HCT116 (cell line): ENCODE measurements around the gene AFAP1. TPM values are rescaled to one million over a fixed set of nuclear protein-coding genes. Genes with fewer than 3 reads are reported as not detected.

ENCODE experiments used
- ATAC-seq: fragments of 200-7000 bp; cut with Tn5 transposase; 2 replicates; pipeline ENCODE4 v1.9.1; 2020; ENCODE audit warnings: mild to moderate bottlenecking, moderate library complexity
- BruUV-seq: library from RNA; stranded (reverse); fragments of 400-500 nt; replicated peaks from 2 replicates; lab custom pipeline; 2021; lab: Mats Ljungman, UMichigan
- CTCF ChIA-PET: fragments of 300-600 bp; sonication (Branson Sonifier 250); formaldehyde crosslinking; loops from one replicate; lab custom pipeline; 2021; ENCODE audit warnings: antibody characterized with exemption; lab: Charles Lee
- POLR2A ChIA-PET: fragments of 300-600, 350-600 bp; sonication (Branson Sonifier 250); formaldehyde crosslinking; loops from one replicate; lab custom pipeline; 2021; ENCODE audit warnings: antibody characterized with exemption; lab: Charles Lee
- RAD21 ChIA-PET, 2 experiments: fragments of 300-600 bp; sonication (Branson Sonifier 250); formaldehyde crosslinking; loops; one replicate each; lab custom pipeline; 2023; ENCODE audit warnings: low total read pairs in 2 of 2; ENCODE audit not compliant: uncharacterized antibody in 2 of 2, unreplicated experiment in 2 of 2, low non-redundant PET in 1 of 2; lab: Charles Lee
- DNase-seq: peaks from one replicate; pipeline ENCODE4 v3.0.0-alpha.2; 2010; ENCODE audit warnings: low read depth, low spot score
- H2AFZ ChIP-seq: fragments of 200-600 bp; shearing (Covaris generic), sonication (generic); 2 replicates; pipeline ENCODE4 v1.6.1; 2017; ENCODE audit warnings: low read depth, mixed run types, mixed read lengths, antibody characterized with exemption, low read length; ENCODE audit not compliant: poor library complexity, severe bottlenecking
- H3K27ac ChIP-seq: 2 replicates; pipeline ENCODE4 v1.5.1; 2012; ENCODE audit warnings: low read depth, low read length
- H3K27me3 ChIP-seq: fragments of 200-600 bp; sonication (generic); 2 replicates; pipeline ENCODE4 v1.6.1; 2016; ENCODE audit warnings: mixed run types, low read length, mixed read lengths; ENCODE audit not compliant: insufficient read depth
- H3K36me3 ChIP-seq, 2 experiments: fragments of 200-500 bp in 1 of 2; fragments of 200-600 bp in 1 of 2; sonication (Bioruptor generic) in 1 of 2; sonication (generic) in 1 of 2; 2 replicates each; pipeline versions ENCODE4 v1.5.1 to v1.6.1; 2014 to 2016; ENCODE audit warnings: low read length in 2 of 2, inconsistent platforms in 1 of 2, mixed read lengths in 1 of 2, mixed run types in 1 of 2; ENCODE audit not compliant: insufficient read depth in 2 of 2, control insufficient read depth in 1 of 2
- H3K4me1 ChIP-seq, 2 experiments: fragments of 200-600 bp in 1 of 2; sonication (generic) in 1 of 2; 2 replicates each; pipeline versions ENCODE4 v1.5.1 to v1.6.1; 2012 to 2017; ENCODE audit warnings: low read length in 2 of 2, inconsistent platforms in 1 of 2, mild to moderate bottlenecking in 1 of 2, mixed read lengths in 1 of 2, mixed run types in 1 of 2, moderate library complexity in 1 of 2; ENCODE audit not compliant: insufficient read depth in 2 of 2, control insufficient read depth in 1 of 2
- H3K4me2 ChIP-seq: fragments of 200-600 bp; sonication (generic); 2 replicates; pipeline ENCODE4 v1.6.1; 2017; ENCODE audit warnings: mixed run types, low read length, mixed read lengths
- H3K4me3 ChIP-seq, 2 experiments: fragments of 200-600 bp in 1 of 2; sonication (generic) in 1 of 2; replicated peaks in 1 of 2; 2 replicates each; pipeline ENCODE4 v1.5.1; 2011 to 2016; ENCODE audit warnings: low read length in 2 of 2, control low read depth in 1 of 2, low read depth in 1 of 2, mild to moderate bottlenecking in 1 of 2, mixed read lengths in 1 of 2, mixed run types in 1 of 2
- H3K79me2 ChIP-seq: fragments of 200-600 bp; sonication (generic); 2 replicates; pipeline ENCODE4 v1.6.1; 2017; ENCODE audit warnings: mild to moderate bottlenecking, mixed run types, low read length, moderate library complexity, mixed read lengths; ENCODE audit not compliant: insufficient read depth
- H3K9ac ChIP-seq: fragments of 200-600 bp; sonication (generic); 2 replicates; pipeline ENCODE4 v1.6.1; 2016; ENCODE audit warnings: low read length, mixed read lengths
- H3K9me2 ChIP-seq: fragments of 200-600 bp; sonication (generic), shearing (Covaris generic); 2 replicates; pipeline ENCODE4 v1.6.1; 2017; ENCODE audit warnings: mixed run types, mild to moderate bottlenecking, moderate library complexity; ENCODE audit not compliant: insufficient read depth
- H3K9me3 ChIP-seq, 2 experiments: fragments of 200-500 bp in 1 of 2; fragments of 200-600 bp in 1 of 2; sonication (Bioruptor generic) in 1 of 2; sonication (generic) in 1 of 2; 2 replicates each; pipeline ENCODE4 v1.6.1; 2014 to 2017; ENCODE audit warnings: low read length in 2 of 2, mixed read lengths in 2 of 2, inconsistent platforms in 1 of 2, low read depth in 1 of 2, mild to moderate bottlenecking in 1 of 2, mixed run types in 1 of 2, moderate library complexity in 1 of 2; ENCODE audit not compliant: control insufficient read depth in 1 of 2, insufficient read depth in 1 of 2
- H4K20me1 ChIP-seq: fragments of 200-600 bp; sonication (generic), shearing (Covaris generic); 2 replicates; pipeline ENCODE4 v1.6.1; 2017; ENCODE audit warnings: mixed run types, mild to moderate bottlenecking, moderate library complexity; ENCODE audit not compliant: insufficient read depth
- ELF1 ChIP-seq: IDR thresholded peaks from 2 replicates; pipeline ENCODE4 v1.6.1; 2012; ENCODE audit warnings: low read depth, borderline replicate concordance
- POLR2A ChIP-seq: IDR thresholded peaks from 2 replicates; pipeline ENCODE4 v1.7.0; 2011; ENCODE audit warnings: borderline replicate concordance; ENCODE audit not compliant: insufficient read depth, insufficient read length; ENCODE audit errors: extremely low read depth
- RAD21 ChIP-seq: IDR thresholded peaks from 2 replicates; pipeline ENCODE4 v1.6.1; 2012; ENCODE audit warnings: low read depth, mild to moderate bottlenecking
- intact Hi-C: fragments of 100-400 bp; cut with micrococcal nuclease; formaldehyde crosslinking; loops from 2 replicates; pipeline ENCODE4 v1.10.0; 2022
- total RNA-seq: library from RNA; stranded (reverse); gene quantifications from one replicate; pipeline ENCODE4 v1.2.1, GENCODE V29; 2021; ENCODE audit not compliant: unreplicated experiment
- TF ChIP-seq, protein P1 (sequence below), 3 experiments: fragments of 200-600 bp in 1 of 3; sonication (generic) in 1 of 3; IDR thresholded peaks in 2 of 3; conservative IDR thresholded peaks in 1 of 3; 2 replicates each; pipeline ENCODE4 v1.5.1; 2012 to 2017; ENCODE audit warnings: low read depth in 2 of 3, low read length in 2 of 3, antibody characterized with exemption in 1 of 3, borderline replicate concordance in 1 of 3, control low read depth in 1 of 3, mild to moderate bottlenecking in 1 of 3, mixed read lengths in 1 of 3, mixed run types in 1 of 3, moderate library complexity in 1 of 3; ENCODE audit not compliant: insufficient read depth in 1 of 3
- TF ChIP-seq, protein P2 (sequence below): IDR thresholded peaks from 2 replicates; pipeline ENCODE4 v1.6.1; 2012

Gene AFAP1
- total RNA-seq, 1 experiment from 2014 or later = 19.4 TPM

- Histone ChIP-seq H2AFZ (no peak overlapping the region), H3K27me3 (no peaks in the 10 kb centered on the region), H3K27ac (no peak overlapping the region), H3K9me3 (no peaks in the 10 kb centered on the region), H3K36me3 (no peaks in the 10 kb centered on the region), H3K79me2 (0 out of 2 replicates have a peak, but pooled peaks cover 3% of the 10 kb centered on the region), H3K4me1 (no peaks in the 10 kb centered on the region), H3K9me2 (no peaks in the 10 kb centered on the region), H3K4me3 (no peak overlapping the region), H3K4me2 (no peak overlapping the region), H3K9ac (no peak overlapping the region), H4K20me1 (no peaks in the 10 kb centered on the region)
- BruUV-seq = no TSS peak
- DNase-seq = no peak
- ChIA-PET CTCF (interaction anchor here (0.8 kb wide), 1 partner anchor 72 kb away, joined by 3 read pairs; no protein-coding TSS in a partner anchor), POLR2A (no interaction called here), RAD21 (no interaction called here)
- intact Hi-C loops = no loop called here
- TF ChIP-seq, protein P1, sequence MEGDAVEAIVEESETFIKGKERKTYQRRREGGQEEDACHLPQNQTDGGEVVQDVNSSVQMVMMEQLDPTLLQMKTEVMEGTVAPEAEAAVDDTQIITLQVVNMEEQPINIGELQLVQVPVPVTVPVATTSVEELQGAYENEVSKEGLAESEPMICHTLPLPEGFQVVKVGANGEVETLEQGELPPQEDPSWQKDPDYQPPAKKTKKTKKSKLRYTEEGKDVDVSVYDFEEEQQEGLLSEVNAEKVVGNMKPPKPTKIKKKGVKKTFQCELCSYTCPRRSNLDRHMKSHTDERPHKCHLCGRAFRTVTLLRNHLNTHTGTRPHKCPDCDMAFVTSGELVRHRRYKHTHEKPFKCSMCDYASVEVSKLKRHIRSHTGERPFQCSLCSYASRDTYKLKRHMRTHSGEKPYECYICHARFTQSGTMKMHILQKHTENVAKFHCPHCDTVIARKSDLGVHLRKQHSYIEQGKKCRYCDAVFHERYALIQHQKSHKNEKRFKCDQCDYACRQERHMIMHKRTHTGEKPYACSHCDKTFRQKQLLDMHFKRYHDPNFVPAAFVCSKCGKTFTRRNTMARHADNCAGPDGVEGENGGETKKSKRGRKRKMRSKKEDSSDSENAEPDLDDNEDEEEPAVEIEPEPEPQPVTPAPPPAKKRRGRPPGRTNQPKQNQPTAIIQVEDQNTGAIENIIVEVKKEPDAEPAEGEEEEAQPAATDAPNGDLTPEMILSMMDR (IDR thresholded peaks at IDR 0.05 in 2 of 3, conservative IDR thresholded peaks at IDR 0.05 in 1 of 3; ENCODE audit: borderline replicate concordance in 1 of 3, insufficient read depth in 1 of 3, low read depth in 2 of 3, low read length in 2 of 3) = peak; percentile 1 to 38 (median 28); a peak in 3 of 6 replicates
- TF ChIP-seq, protein P2, sequence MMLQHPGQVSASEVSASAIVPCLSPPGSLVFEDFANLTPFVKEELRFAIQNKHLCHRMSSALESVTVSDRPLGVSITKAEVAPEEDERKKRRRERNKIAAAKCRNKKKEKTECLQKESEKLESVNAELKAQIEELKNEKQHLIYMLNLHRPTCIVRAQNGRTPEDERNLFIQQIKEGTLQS = no peak
- 0 out of 2 replicates have a peak, but pooled peaks have one; percentile 15 for TF ChIP-seq RAD21
- ATAC-seq = peak; percentile 95
Observed at GRCh38 chr4:7876201-7876875, 63.3 kb downstream of the AFAP1 start.

- ATAC-seq (no peak), DNase-seq (no peak)
- 0 out of 2 replicates have a peak, but pooled peaks cover 3% of the 10 kb centered on the region for H3K79me2 ChIP-seq
- no TSS peak for BruUV-seq
- no peaks in the 10 kb centered on the region for H3K27me3 ChIP-seq
- TF ChIP-seq POLR2A (no peak), RAD21 (no peak), ELF1 (no peak)
- TF ChIP-seq, protein P2 = no peak
- no peak overlapping the region for H3K4me3 ChIP-seq
- no peak overlapping the region for H3K4me2 ChIP-seq
- RAD21 ChIA-PET = no interaction called here
- no peak overlapping the region for H2AFZ ChIP-seq
- no peaks in the 10 kb centered on the region for H4K20me1 ChIP-seq
- no peak overlapping the region for H3K27ac ChIP-seq
- intact Hi-C loops = no loop called here
- H3K9ac ChIP-seq = no peak overlapping the region
- no peaks in the 10 kb centered on the region for H3K36me3 ChIP-seq
- no peaks in the 10 kb centered on the region for H3K4me1 ChIP-seq
- no peaks in the 10 kb centered on the region for H3K9me2 ChIP-seq
- CTCF ChIA-PET = no interaction called here
- H3K9me3 ChIP-seq = no peaks in the 10 kb centered on the region
- POLR2A ChIA-PET = no interaction called here
Observed at GRCh38 chr4:7874838-7875237, 64.8 kb downstream of the AFAP1 start.
